Neural cell (in vitro differentiated cells): ENCODE measurements around the gene MXD4. TPM values are rescaled to one million over a fixed set of nuclear protein-coding genes. Genes with fewer than 3 reads are reported as not detected.

Experiments
- H2AFZ ChIP-seq: fragments of 200-600, 300-800 bp; sonication (generic), shearing (Covaris generic); 2 replicates; pipeline ENCODE4 v1.6.0; 2014; ENCODE audit warnings: low read depth, mild to moderate bottlenecking, antibody characterized with exemption, low read length, moderate library complexity
- H3F3A ChIP-seq: fragments of 200-600 bp; shearing (Covaris generic); 2 replicates; pipeline ENCODE4 v1.6.1; 2016; ENCODE audit warnings: mild to moderate bottlenecking, moderate library complexity, mixed read lengths, antibody characterized with exemption, low read length; ENCODE audit not compliant: insufficient read depth, poor library complexity, severe bottlenecking
- H3K27ac ChIP-seq: fragments of 200-600, 300-800 bp; sonication (generic), shearing (Covaris generic); 2 replicates; pipeline ENCODE4 v1.5.1; 2014; ENCODE audit warnings: mild to moderate bottlenecking, low read length, moderate library complexity
- H3K27me3 ChIP-seq: fragments of 300-800, 200-600 bp; sonication (generic), shearing (Covaris generic); 2 replicates; pipeline ENCODE4 v1.6.0; 2014; ENCODE audit warnings: mild to moderate bottlenecking, low read depth, low read length, moderate library complexity; ENCODE audit not compliant: insufficient read depth
- H3K36me3 ChIP-seq: fragments of 300-800, 200-600 bp; sonication (generic), shearing (Covaris generic); 2 replicates; pipeline ENCODE4 v1.5.1; 2014; ENCODE audit warnings: mild to moderate bottlenecking, antibody characterized with exemption, low read length, moderate library complexity; ENCODE audit not compliant: insufficient read depth
- H3K4me2 ChIP-seq: fragments of 300-800, 200-600 bp; sonication (generic), shearing (Covaris generic); 2 replicates; pipeline ENCODE4 v1.6.0; 2014; ENCODE audit warnings: mild to moderate bottlenecking, low read length
- H3K4me3 ChIP-seq: fragments of 300-800, 200-600 bp; sonication (generic), shearing (Covaris generic); 2 replicates; pipeline ENCODE4 v1.5.1; 2014; ENCODE audit warnings: mild to moderate bottlenecking, low read length, moderate library complexity
- H3K79me2 ChIP-seq: fragments of 200-600 bp; shearing (Covaris generic); replicated peaks from 2 replicates; pipeline ENCODE4 v1.6.0; 2014; ENCODE audit warnings: mild to moderate bottlenecking, low read length, moderate library complexity; ENCODE audit not compliant: insufficient read depth
- H3K9ac ChIP-seq: fragments of 300-800, 200-600 bp; sonication (generic), shearing (Covaris generic); 2 replicates; pipeline ENCODE4 v1.6.1; 2016; ENCODE audit warnings: mild to moderate bottlenecking, low read length, mixed read lengths
- H3K9me2 ChIP-seq: fragments of 200-600 bp; shearing (Covaris generic); 2 replicates; pipeline ENCODE4 v1.6.1; 2016; ENCODE audit warnings: mild to moderate bottlenecking, low read length, mixed read lengths; ENCODE audit not compliant: insufficient read depth
- H3K9me3 ChIP-seq: fragments of 200-600, 300-800 bp; sonication (generic), shearing (Covaris generic); 2 replicates; pipeline ENCODE4 v1.6.1; 2016; ENCODE audit warnings: mild to moderate bottlenecking, mixed run types, low read length, moderate library complexity, mixed read lengths
- H4K20me1 ChIP-seq: fragments of 200-600 bp; shearing (Covaris generic); 2 replicates; pipeline ENCODE4 v1.6.1; 2016; ENCODE audit warnings: mild to moderate bottlenecking, mixed run types; ENCODE audit not compliant: insufficient read depth
- CTCF ChIP-seq: fragments of 450-650 bp; IDR thresholded peaks from 2 replicates; pipeline ENCODE4 v1.5.1; 2014; ENCODE audit warnings: antibody characterized with exemption, mild to moderate bottlenecking, moderate library complexity; ENCODE audit not compliant: poor library complexity, severe bottlenecking
- EP300 ChIP-seq: fragments of 450-650 bp; conservative IDR thresholded peaks from 2 replicates; pipeline ENCODE4 v1.6.1; 2014; ENCODE audit warnings: antibody characterized with exemption, mild to moderate bottlenecking, moderate library complexity; ENCODE audit not compliant: poor library complexity, severe bottlenecking
- EZH2 ChIP-seq: fragments of 200-600, 300-800 bp; shearing (Covaris generic), sonication (generic); IDR thresholded peaks from 2 replicates; pipeline ENCODE4 v1.6.1; 2014; ENCODE audit warnings: antibody characterized with exemption, low read length, borderline replicate concordance, mild to moderate bottlenecking; ENCODE audit not compliant: insufficient read depth, poor library complexity, severe bottlenecking
- MXI1 ChIP-seq: fragments of 450-650 bp; conservative IDR thresholded peaks from 2 replicates; pipeline ENCODE4 v1.6.1; 2014; ENCODE audit warnings: antibody characterized with exemption, mild to moderate bottlenecking; ENCODE audit not compliant: poor library complexity, severe bottlenecking
- POLR2AphosphoS5 ChIP-seq: IDR thresholded peaks from 2 replicates; pipeline ENCODE4 v1.6.1; 2012
- RAD21 ChIP-seq: fragments of 450-650 bp; conservative IDR thresholded peaks from 2 replicates; pipeline ENCODE4 v1.6.1; 2014; ENCODE audit warnings: antibody characterized with exemption, mild to moderate bottlenecking, moderate library complexity
- REST ChIP-seq: IDR thresholded peaks from 2 replicates; pipeline ENCODE4 v1.6.1; 2012; ENCODE audit warnings: borderline replicate concordance
- SMC3 ChIP-seq: fragments of 450-650 bp; conservative IDR thresholded peaks from 2 replicates; pipeline ENCODE4 v1.6.1; 2014; ENCODE audit warnings: antibody characterized with exemption, mild to moderate bottlenecking, moderate library complexity; ENCODE audit not compliant: poor library complexity
- TAF1 ChIP-seq: IDR thresholded peaks from 2 replicates; pipeline ENCODE4 v1.6.1; 2012; ENCODE audit warnings: low read depth
- polyA plus RNA-seq: library from polyadenylated mRNA; depleted of rRNA; stranded (reverse); fragments of >200 nt; gene quantifications from 2 replicates; pipeline ENCODE4 v1.2.3, GENCODE V29; 2014

Gene MXD4
- polyA plus RNA-seq, 1 donor from 2014 or later, result 58.4 TPM

- no peak overlapping the region for H3K27ac ChIP-seq
- H3F3A ChIP-seq, result no peaks in the 10 kb centered on the region
- H3K36me3 ChIP-seq, result no peaks in the 10 kb centered on the region
- no peak for TF ChIP-seq RAD21
- TF ChIP-seq MXI1, result no peak
- TF ChIP-seq SMC3, result no peak
- TF ChIP-seq CTCF, result no peak
- TF ChIP-seq REST, result no peak
- no peak for TF ChIP-seq EZH2
- TF ChIP-seq TAF1, result no peak
- no peak for TF ChIP-seq EP300
- no peak for TF ChIP-seq POLR2AphosphoS5
- no peak overlapping the region for H2AFZ ChIP-seq
- H3K9me3 ChIP-seq, result no peaks in the 10 kb centered on the region
- H3K4me3 ChIP-seq, result no peak overlapping the region
- no peaks in the 10 kb centered on the region for H3K9me2 ChIP-seq
- H3K79me2 ChIP-seq, result no peaks in the 10 kb centered on the region
- no peaks in the 10 kb centered on the region for H3K27me3 ChIP-seq
- no peak overlapping the region for H3K9ac ChIP-seq
- H4K20me1 ChIP-seq, result no peaks in the 10 kb centered on the region
- H3K4me2 ChIP-seq, result no peak overlapping the region
Observed at GRCh38 chr4:2219233-2219760, 42.6 kb downstream of the MXD4 start.

- no peaks in the 10 kb centered on the region for H3K36me3 ChIP-seq
- H3K9ac ChIP-seq, result no peak overlapping the region
- H4K20me1 ChIP-seq, result no peaks in the 10 kb centered on the region
- no peaks in the 10 kb centered on the region for H3K27me3 ChIP-seq
- no peaks in the 10 kb centered on the region for H3K9me2 ChIP-seq
- no peak overlapping the region for H3K4me3 ChIP-seq
- H3K79me2 ChIP-seq, result no peaks in the 10 kb centered on the region
- TF ChIP-seq SMC3 (no peak), REST (no peak), EZH2 (no peak), CTCF (no peak), TAF1 (no peak), RAD21 (no peak)
- no peaks in the 10 kb centered on the region for H3K9me3 ChIP-seq
- H3K27ac ChIP-seq, result no peak overlapping the region
- no peaks in the 10 kb centered on the region for H3F3A ChIP-seq
- no peak overlapping the region for H2AFZ ChIP-seq
- H3K4me2 ChIP-seq, result no peak overlapping the region
Observed at GRCh38 chr4:2218436-2218835, 43.5 kb downstream of the MXD4 start.
